NCI-H748 treated with DMSO at 0.1 percent for 48 hours (cell line): Measurements from ENCODE around the gene RIC8B.

Source experiments
- DNase-seq: peaks from one replicate; lab custom pipeline; 2025; lab: John Stamatoyannopoulos, UW

RIC8B gene

GRCh38 chr12:106801830-106802533 is 27.5 kb downstream of the RIC8B start:
- no peak for DNase-seq

GRCh38 chr12:106804668-106805067 is 30.2 kb downstream of the RIC8B start:
- no peak for DNase-seq

GRCh38 chr12:106814714-106815113 is 40.2 kb downstream of the RIC8B start:
- DNase-seq = no peak

DNA sequence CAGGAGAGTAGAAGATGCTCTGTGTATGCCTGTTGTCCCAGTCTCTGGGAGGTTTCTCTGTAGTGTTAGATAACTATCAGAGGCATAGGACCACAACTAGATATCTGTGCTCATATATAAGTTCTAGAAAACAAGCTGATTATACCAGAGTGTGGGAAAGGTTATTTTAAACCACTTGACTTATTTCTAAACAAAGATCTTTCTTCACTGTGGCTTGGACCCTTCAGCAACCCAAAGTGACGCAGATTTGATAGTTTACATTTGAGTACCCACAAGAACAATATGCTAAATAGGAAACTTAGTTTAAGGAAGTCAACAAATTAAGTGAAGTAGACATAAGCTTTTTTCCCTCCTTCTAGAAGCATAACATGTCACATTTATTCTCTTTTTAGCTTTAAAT is 41.3 kb downstream of the RIC8B start:
- no peak for DNase-seq

DNA sequence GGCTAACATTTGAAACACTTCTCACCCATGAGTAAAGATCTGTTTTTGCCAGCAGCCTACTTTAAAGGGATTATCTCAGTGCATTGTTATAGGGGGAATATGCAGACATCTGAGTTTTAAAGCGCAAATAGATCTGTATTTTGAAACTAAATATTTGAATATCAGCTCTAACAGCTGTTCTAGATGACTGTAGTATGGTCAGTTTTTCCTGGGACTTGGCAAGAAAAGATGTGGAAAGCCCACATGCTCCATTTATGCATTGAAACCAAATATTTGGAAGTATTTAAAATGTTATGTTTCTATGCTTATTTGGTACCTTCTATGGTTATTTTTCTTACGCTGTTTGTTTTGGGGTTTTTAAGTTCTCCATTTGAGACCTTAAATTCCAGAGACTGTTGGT is 41.7 kb downstream of the RIC8B start:
- DNase-seq = no peak

DNA sequence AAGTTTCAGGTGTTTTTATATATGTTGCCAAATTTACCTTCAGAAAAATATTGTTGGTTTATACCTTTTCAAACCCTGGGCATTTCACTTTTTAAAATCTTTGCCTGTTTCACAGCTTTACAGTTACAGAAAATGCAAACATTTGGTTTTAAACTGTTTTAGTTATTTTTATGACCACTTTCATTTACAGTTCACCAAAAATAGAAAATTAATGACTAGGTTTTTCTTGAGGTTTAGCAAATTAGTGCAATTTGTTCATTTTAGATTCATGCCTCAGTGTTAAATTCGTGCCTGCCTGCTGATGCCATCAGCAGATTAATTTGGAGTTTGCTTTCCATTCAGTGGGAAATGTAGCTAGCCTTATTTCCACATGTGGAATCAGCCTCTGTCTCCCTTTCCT is 45.5 kb downstream of the RIC8B start:
- no peak for DNase-seq

GRCh38 chr12:106831699-106832098 is 57.2 kb downstream of the RIC8B start:
- no peak for DNase-seq

DNA sequence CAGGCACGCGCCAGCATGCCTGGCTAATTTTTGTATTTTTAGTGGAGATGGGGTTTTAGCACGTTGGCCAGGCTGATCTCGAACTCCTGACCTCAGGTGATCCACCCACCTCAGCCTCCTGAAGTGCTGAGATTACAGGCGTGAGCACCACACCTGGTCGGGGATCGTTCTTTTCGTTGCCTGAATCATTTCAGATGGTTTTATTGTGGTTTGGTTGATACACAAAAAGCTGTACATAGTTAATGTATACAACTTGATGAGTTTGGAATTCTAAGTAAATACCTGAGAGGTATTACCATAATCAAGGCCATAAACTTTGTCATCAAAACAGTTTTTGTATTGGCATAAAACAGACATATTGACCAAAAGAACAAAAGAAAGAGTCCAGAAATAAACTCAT is 63.3 kb downstream of the RIC8B start:
- no peak for DNase-seq

DNA sequence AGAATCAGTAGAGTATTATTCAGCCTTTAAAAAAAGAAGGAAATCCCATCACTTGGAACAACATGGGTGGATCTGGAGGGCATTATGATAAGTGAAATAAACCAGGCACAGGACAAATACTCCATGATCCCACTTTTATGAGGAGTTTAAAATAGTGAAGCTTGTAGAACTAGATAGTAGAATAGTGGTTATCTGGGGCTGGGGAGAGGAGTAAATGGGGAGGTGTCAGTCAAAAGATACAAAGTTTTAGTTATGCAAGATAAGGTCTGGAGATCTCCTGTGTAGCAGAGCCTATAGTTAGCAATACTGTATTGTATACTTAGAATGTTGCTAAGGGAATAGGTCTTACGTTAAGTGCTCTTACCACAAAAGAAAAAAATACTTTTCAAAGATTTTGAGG is 64.9 kb downstream of the RIC8B start:
- DNase-seq = no peak

DNA sequence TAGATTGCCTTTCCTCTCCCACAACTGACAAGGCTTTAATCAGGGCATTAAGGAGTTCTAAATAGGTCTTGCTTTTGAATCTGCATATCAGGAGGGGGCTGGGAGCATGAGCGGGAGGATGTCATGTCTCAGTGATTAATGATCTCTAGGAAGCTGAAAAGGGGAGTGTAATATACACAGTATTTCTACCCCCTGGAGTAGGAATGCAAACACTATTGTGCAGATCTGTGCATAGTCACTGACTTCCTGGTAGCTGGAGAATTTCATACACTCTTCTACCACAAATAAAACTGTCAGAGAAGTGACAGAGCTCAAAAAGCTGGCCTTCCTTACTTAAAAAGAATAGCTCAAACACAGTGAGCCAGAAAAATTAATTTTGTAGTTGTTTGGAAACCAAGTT is 65.8 kb downstream of the RIC8B start:
- DNase-seq = peak; percentile 93

GRCh38 chr12:106841510-106842302 is 67.2 kb downstream of the RIC8B start:
- DNase-seq = peak; percentile 63

GRCh38 chr12:106845902-106846301 is 71.4 kb downstream of the RIC8B start:
- DNase-seq = no peak

- DNase-seq = no peak
Observed at GRCh38 chr12:106847861-106848260, 73.4 kb downstream of the RIC8B start.

GRCh38 chr12:106851306-106851705 is 76.8 kb downstream of the RIC8B start:
- no peak for DNase-seq

GRCh38 chr12:106854723-106855122 is 80.2 kb downstream of the RIC8B start:
- no peak for DNase-seq

- no peak for DNase-seq
Observed at GRCh38 chr12:106855221-106855758, 80.8 kb downstream of the RIC8B start.

DNA sequence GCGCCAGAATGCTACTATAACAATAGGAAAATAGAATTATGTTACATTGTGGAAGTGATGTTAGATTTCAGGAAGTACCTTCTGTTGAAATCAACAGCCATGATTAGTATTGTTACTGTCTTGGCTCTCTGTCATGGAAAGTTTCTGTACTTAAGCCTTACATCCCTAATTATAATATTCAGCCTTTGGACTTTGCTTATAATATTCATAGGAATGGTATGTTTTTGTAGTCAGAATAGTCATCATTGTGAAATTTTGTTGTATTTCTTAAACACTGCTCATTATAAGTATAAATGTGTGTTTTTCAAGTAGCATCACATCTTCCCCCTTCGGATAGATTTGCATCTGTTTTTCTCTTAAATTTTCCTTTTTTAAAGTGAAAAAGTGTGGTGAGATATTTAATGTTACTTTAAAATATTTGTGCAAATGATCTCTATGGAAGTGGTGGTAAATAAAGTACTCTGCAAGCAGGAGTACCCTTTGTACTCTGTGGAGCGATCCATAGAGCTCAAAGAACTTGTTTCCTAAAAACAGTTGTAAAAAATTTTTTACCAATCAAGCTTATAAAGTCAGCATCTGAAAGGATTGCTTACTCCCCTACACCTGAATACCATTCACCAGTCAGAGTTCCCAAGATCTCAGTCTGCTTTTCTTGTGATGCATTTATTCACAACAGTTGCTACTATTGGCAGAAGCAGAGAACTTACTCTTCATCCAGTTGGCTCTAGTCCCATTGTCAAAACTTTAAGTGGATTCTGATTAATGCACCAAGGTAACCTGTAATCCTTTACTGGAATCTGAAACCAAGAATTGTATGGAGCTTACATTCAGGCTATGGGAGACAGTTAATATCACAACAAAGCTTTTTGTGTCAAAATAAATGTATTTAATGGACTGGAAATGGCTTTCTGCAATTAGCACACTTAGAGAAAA is 87.8 kb downstream of the RIC8B start:
- DNase-seq = no peak

DNA sequence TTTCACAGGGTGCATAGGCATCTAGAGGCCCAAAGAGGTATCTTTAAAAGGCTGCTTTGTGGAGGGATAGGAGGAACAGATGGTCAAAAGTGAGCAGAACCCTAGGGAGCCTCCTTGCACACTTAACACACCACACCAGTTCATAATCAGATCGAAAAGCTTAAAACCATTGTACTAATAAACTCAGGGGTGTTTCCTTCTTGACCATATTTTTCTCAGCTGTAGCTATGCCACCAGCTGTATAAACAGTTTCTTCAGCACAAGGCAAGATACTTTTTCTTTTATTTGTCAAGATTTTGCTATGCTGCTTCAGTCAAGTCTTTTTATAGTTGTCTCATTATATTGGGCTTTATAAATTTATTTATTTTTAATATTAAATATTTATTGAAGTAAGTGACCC is 88.7 kb downstream of the RIC8B start:
- no peak for DNase-seq

GRCh38 chr12:106865683-106866082 is 91.2 kb downstream of the RIC8B start:
- DNase-seq = no peak

DNA sequence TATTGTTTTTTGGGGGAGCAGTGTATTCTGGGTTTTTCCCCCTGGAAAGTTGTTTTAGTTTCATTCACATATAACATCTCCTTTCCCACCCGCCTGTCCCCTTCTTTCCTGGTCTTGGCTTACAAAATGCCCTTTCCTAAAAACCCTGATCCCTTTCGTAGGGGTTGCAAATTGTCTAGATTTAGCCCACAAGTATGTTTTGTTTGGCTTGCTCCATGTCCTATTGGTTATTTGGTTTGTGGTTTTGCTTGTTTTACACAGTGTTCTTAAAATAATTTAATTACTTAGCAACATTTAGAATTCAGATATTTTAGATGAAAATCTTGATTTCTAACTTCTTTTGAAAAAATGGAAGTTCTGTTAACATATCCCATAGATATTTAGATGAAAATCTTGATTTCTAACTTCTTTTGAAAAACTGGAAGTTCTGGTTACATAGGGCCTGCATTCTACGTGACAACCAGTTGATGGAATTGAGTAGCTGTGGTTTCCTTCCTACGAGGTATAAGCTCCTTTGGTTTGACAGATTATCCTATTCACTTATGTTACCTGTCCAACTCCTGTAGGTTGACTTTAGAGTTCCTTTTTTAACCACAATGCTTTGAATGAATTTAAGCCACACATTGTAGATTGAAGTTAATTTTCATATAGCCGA is 92.1 kb downstream of the RIC8B start:
- no peak for DNase-seq

DNA sequence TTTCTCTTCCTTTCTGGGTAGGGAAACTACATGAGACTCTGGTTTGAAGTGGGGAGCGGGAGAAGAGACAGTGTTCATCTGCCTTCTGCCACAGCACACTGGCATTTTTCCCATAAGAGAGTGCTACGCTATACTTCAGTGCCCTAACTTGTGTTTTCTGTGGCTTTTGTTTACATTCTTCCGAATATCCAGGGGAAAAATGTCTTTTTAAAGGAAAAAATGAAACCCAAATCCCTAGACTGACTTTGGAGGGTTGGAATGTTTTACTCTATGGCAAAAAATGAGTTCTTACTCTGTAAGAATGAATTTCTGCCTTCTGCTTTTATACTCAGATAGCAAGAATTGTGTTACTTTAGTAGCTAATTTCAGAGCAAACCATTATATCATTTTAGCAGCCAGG is 93.2 kb downstream of the RIC8B start:
- DNase-seq = no peak
